ENCODE measurements around the gene SLC44A4.

SLC44A4 gene

GRCh38 chr6:31900917-31901414 is 22.2 kb upstream of the SLC44A4 start:
- no peak for DNase-seq

GRCh38 chr6:31899882-31900722 is 21.3 kb upstream of the SLC44A4 start:
- no peak for DNase-seq

- no peak for DNase-seq
Measured at GRCh38 chr6:31899215-31899614, 20.4 kb upstream of the SLC44A4 start.

- no peak for DNase-seq
Measured at GRCh38 chr6:31898383-31899011, 19.7 kb upstream of the SLC44A4 start.

- DNase-seq, result peak; percentile 89
Measured at GRCh38 chr6:31897612-31898382, 19.0 kb upstream of the SLC44A4 start, which contains the start of gene EHMT2. TSS of gene EHMT2 (minus strand) at chr6:31897698. CDS start at chr6:31897677, 21 bp downstream.

- no peak for DNase-seq
Measured at GRCh38 chr6:31896856-31897611, 18.2 kb upstream of the SLC44A4 start.

GRCh38 chr6:31896493-31896855 is 17.7 kb upstream of the SLC44A4 start:
- DNase-seq, result no peak

DNA sequence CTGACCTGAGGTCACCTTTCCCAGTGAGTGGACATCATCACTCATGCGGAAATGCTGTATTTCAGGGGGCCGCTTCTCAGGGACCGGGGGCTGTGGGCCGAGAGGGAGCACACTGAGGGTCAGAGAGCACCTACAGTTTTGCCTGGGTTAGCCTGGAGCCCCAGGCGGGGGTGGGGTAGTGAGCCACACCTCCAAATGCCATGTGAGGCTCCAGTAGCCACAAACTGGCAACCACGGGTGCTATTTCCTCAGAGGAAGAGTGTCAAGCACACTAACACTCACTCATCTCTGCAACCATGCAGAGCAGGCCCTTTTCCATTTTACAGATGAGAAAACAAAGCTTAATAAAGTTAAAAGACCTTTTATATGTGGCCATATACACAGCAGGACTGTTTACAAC is 14.0 kb upstream of the SLC44A4 start:
- no peak for DNase-seq

DNA sequence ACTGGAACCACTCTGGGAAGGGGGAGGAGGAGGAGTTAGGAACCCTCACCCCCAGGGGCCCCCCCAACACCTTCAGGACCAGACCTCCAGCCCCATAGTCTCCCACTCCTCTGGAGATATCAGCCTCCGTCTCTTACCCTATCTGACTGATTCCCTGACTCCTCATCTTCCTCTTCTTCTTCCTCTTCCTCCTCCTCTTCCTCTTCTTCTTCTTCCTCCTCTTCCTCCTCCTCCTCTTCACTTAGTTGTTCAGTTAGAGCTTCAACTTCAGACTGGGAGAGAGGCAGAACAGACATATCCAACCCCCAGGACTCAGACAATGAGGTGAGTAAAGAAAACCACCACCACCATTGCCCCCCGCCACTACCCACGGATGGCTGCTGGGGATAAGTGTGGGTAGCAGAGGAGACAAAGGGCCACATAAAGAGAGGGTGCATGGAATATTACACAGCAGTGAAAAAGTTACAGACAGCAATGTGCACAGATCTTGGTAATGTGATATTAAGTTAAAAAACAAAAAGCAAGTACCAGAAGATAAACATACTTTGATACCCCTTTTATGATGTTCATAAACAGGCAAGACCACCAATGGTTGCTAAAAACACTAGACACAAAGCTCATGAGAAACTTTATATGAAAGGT is 10.7 kb upstream of the SLC44A4 start:
- no peak for DNase-seq

- peak; percentile 27 for DNase-seq
Measured at GRCh38 chr6:31888276-31889258, 9.8 kb upstream of the SLC44A4 start.

- DNase-seq, result no peak
Measured at GRCh38 chr6:31887173-31888007, 8.6 kb upstream of the SLC44A4 start.

DNA sequence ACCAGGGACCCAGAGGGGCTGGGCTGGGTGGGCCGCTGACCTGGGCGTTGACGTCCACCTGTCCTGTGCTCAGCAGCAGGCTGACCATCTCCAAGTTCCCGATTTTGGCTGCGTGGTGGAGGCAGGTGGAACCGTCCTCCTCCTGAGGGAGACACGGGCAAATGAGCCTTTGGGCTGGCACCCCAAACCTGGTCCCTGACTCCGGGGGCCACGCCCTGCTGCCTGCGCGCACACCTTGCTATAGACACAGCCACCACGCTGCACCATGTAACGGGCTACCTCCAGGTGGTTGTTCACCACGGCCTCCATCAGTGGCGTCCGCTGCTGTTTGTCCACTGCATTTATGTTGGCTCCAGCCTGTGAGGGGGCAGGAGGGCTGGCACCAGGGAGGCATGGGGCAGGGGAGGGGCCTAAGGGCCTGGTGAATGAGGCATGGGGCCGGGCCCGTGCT is 7.8 kb upstream of the SLC44A4 start:
- DNase-seq, result no peak

DNA sequence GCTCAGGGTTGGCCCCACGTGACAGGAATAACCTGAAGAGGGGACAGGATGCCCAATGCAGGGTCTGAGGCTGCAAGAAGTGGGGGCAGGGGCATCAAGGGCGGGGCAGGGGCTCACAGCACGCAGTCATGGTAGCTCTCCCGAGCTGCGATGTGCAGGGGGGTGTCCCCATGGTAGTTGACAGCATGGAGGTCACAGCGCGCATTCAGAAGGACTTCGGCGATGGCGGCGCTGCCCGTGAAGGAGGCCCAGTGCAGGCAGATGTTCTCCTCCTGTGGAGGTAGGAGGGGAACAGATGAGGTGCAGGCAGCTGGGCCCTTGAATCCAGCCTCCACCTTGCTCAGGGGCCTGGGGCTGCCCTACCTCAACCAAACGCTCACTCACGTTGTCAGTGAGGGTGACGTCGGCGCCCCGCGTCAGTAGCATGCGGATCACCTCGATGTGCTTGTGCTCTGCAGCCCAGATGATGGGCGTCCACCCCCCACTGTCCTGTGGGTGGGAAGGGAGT is 5.8 kb upstream of the SLC44A4 start:
- DNase-seq, result no peak

DNA sequence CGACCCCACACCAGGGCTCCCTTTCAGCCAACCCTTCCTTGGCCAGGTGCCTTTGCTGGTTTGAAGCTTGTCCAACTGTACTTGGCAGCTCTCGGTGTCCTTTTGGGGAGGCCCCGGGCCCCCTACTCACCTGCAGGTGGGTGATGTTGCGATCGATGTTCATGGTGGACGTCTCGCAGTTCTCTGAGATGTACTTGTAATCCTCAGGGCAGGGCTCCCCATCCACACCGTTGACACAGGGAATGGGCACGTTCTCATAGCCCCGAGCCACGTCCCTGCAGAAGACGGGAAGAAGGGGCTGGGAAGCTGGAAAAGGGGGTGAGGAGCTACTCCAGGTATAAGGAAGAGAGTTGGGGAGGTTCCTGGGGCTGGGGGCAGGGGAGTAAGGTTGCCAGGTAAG is 4.9 kb upstream of the SLC44A4 start:
- no peak for DNase-seq

GRCh38 chr6:31882344-31882743 is 3.5 kb upstream of the SLC44A4 start:
- DNase-seq, result no peak

- DNase-seq, result no peak
Measured at GRCh38 chr6:31881136-31881859, 2.5 kb upstream of the SLC44A4 start.

DNA sequence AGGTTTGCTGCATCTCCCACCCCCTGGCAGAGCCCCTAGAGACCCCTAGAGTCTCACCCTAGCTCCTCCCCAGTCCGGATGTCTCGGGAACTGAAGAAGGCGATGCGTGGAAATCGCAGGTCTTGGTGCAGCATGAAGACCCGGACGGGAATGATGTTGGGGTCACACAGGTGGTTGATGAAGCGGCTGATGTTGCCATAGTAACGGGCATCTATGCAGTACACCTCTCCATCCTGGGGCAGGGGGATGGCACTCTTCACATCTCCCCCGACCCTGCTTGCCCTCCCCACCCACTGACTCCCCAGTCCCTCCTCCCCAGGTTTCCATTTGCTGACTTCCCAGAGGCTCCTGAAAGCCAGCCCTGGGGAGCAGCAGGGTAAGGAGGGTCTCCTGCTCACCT is 1.8 kb upstream of the SLC44A4 start:
- DNase-seq, result no peak

- no peak for DNase-seq
Measured at GRCh38 chr6:31879901-31880300, 1.1 kb upstream of the SLC44A4 start.

DNA sequence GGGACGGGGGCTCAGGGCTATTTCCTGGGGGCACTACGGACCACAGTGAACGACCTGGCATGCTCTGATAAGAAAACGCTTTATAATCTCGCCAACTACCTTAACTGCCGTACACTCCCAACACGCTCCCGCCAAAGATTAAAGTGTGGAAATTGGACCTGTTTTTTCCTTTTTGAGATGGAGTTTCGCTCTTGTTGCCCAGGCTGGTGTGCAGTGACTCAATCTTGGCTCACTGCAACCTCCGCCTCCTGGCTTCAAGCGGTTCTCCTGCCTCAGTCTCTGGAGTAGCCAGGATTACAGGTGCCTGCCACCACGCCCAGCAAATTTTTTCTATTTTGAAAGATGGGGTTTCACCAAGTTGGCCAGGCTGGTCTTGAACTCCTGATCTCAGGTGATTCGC is 346 bp upstream of the SLC44A4 start:
- DNase-seq, result no peak
